Measurements from ENCODE around the gene EIPR1.

Gene EIPR1

GRCh38 chr2:3179208-3179607, 198.4 kb downstream of the EIPR1 start:
- peak; percentile 24; the same call in 1 of the 2 replicates for TF ChIP-seq CTCF (conservative IDR thresholded peaks at IDR 0.05)
- no peak overlapping the region for H3K27ac ChIP-seq

GRCh38 chr2:3178578-3179031, 199.0 kb downstream of the EIPR1 start:
- H3K27ac ChIP-seq = no peak overlapping the region
- no peak for TF ChIP-seq CTCF (conservative IDR thresholded peaks at IDR 0.05)

- TF ChIP-seq CTCF (conservative IDR thresholded peaks at IDR 0.05) = no peak
- no peak overlapping the region for H3K27ac ChIP-seq
These were observed 199.6 kb downstream of the EIPR1 start for GRCh38 chr2:3177891-3178577.

- H3K27ac ChIP-seq = no peak overlapping the region
- TF ChIP-seq CTCF (conservative IDR thresholded peaks at IDR 0.05) = no peak
These were observed 200.8 kb downstream of the EIPR1 start for GRCh38 chr2:3176869-3177255.

GRCh38 chr2:3176071-3176868, 201.3 kb downstream of the EIPR1 start:
- no peak overlapping the region for H3K27ac ChIP-seq
- TF ChIP-seq CTCF (conservative IDR thresholded peaks at IDR 0.05) = no peak

GRCh38 chr2:3175568-3175955, 202.1 kb downstream of the EIPR1 start:
- TF ChIP-seq CTCF (conservative IDR thresholded peaks at IDR 0.05) = no peak
- H3K27ac ChIP-seq = no peak overlapping the region

GRCh38 chr2:3174626-3175567, 202.7 kb downstream of the EIPR1 start:
- TF ChIP-seq CTCF (conservative IDR thresholded peaks at IDR 0.05) = no peak
- H3K27ac ChIP-seq = no peak overlapping the region
